ENCODE data around the gene CUL5.
A peak's percentile ranks its signal among the peaks of the same experiment; 100 is the strongest.
"Not testable (repeated sequence)": the region's sequence is repeated elsewhere in the genome, so short reads cannot be mapped to it uniquely, and the experiment has no call there.

Gene CUL5

DNA sequence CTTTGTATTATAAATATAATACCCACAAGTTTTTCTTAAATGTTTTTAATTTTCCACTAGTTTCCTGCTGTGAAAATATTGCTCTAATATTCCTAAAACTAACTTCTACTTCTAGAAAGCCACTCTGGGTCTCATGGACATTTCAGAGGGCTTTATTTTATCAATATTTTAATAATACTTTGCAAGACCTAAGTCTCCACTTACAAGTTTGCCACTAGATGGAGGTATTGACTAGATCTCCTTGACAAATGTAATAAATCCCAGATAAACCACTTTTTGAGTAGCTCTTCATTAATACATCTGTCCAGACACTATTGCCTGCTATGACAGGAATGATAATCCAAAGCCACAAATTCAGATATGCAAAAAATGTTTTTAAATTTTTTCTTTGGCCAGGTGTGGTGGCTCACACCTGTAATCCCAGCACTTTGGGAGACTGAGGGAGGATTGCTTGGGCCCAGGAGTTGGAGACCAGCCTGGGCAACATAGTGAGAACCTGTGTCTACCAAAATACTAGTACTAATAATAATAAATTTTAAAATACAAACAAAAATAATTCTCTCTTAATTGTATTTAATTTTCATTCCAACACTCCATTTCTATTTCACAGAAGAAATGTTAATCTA, 109.2 kb downstream of the CUL5 start:
- DNase-seq: peak; percentile 28 to 49

DNA sequence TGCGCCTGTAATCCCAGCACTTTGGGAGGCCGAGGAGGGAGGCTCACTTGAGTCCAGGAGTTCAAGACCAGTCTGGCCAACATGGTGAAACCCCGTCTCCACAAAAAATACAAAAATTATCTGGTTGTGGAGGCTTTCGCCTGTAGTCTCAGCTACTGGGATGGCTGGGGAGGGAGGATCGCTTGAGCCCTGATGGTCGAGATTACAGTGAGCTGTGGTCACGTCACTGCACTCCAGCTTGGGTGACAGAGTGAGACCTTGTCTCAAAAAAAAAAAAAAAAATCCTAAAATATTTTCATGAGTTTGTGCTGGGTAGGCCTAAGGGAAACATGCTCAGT, 112.2 kb downstream of the CUL5 start:
- not testable (repeated sequence) for DNase-seq

GRCh38 chr11:108121274-108122155, 112.8 kb downstream of the CUL5 start, which contains the start of gene ACAT1:
TSS of gene ACAT1 (plus strand) at chr11:108121567. CDS start at chr11:108121607, 40 bp downstream.
- peak; percentile 85 to 88 for DNase-seq

GRCh38 chr11:108122166-108122628, 113.5 kb downstream of the CUL5 start:
- DNase-seq: peak in 1 of 2 experiments; percentile 9

GRCh38 chr11:108125096-108125495, 116.4 kb downstream of the CUL5 start:
- DNase-seq: no peak

DNA sequence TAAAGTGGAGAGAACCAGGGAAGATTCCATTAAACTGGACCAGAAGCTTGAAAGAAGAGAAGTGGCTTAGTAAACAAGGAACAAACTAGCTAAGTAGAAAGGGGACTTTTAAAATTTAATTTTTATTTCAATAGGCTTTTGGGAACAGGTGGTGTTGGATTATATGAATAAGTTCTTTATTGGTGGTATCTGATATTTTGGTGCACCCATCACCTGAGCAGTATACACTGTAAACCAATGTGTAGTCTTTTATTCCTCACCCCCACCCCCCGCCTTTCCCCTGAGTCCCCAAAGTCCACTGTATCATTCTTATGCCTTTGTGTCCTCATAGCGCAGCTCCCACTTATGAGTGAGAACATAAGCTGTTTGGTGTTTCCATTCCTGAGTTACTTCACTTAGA, 120.1 kb downstream of the CUL5 start:
- DNase-seq: no peak

GRCh38 chr11:108131993-108132392, 123.3 kb downstream of the CUL5 start:
- DNase-seq: no peak

- DNase-seq: not testable (repeated sequence)
These were observed 124.4 kb downstream of the CUL5 start for GRCh38 chr11:108132993-108133538.

GRCh38 chr11:108135845-108136544, 127.3 kb downstream of the CUL5 start:
- DNase-seq: no peak

DNA sequence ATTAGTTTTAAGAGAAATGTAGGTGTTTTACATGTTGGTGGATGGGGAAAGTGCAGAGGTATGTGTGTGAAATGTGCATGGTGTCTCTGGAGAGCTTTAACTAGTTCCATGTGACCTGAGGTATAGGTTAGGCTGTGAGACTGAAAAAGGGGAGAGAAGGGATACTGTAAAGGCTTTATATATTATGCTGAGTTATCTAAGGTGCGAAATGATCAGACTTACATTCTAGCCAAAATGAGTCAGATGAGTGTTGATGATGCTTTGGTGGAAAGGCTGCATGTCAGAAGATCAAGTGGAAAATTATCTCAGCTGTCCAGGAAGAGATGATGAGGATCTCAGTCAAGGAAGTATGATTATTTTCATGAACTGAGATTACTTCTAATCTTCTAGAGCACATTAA, 128.5 kb downstream of the CUL5 start:
- no peak for DNase-seq

DNA sequence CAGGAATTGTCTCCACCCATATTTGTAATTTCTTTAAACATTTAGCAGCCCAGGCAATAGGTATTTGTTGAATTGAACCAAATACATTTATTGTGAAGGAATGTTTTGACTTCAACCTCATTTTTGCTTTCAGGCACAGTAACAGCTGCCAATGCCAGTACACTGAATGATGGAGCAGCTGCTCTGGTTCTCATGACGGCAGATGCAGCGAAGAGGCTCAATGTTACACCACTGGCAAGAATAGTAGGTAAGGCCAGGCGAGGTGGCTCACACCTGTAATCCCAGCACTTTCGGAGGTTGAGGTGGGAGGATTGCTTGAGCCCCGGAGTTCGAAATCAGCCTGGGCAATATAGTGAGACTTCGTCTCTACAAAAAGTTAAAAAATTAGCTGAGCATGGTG, 133.6 kb downstream of the CUL5 start:
- no peak for DNase-seq

GRCh38 chr11:108144615-108145014, 135.9 kb downstream of the CUL5 start:
- DNase-seq: no peak

- DNase-seq: no peak
These were observed 138.5 kb downstream of the CUL5 start for GRCh38 chr11:108147150-108147549.

DNA sequence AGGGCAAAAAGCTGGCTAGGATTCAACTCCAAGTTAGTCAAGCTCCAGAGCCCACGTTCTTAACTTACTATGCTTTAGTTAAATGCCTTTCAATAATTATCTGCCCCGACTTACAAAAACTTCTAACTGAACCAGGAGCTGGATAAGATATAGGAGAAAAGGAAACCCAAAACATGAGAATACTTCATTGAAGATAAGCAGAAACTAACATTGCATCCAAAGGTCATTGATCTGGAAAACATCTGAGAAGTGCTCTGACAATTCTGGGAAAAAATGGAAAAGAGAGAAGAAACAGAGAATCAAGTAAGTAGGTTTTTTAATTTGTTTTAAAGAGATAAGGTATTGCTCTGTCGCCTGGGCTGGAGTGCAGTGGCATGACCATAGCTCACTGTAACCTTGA, 139.9 kb downstream of the CUL5 start:
- no peak for DNase-seq

DNA sequence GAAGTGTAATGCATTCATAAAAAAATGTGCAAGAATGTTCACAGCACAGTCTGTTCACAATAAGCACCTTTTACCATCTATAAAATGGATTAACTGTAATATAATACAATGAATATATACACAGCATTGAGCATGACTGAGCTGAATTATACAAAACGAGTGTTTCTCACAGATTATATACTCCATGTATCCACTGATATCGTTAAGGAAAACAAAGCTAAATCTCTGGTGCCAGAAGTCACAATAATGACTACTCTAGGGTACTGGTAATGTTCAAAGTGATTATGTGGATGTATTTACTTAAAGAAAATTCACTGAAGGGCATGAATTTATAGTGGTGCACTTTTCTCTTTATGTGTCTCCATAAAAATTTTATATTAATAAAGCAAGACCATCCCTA, 145.9 kb downstream of the CUL5 start:
- DNase-seq: no peak

Measured in SHP77 (cell line).